ENCODE results near the gene LZTFL1. TPM values are rescaled to one million over a fixed set of nuclear protein-coding genes. Genes with fewer than 3 reads are reported as not detected.

Gene LZTFL1
- total RNA-seq, 1 experiment from 2014 or later, result 21.0 TPM

- TF ChIP-seq, protein P1, sequence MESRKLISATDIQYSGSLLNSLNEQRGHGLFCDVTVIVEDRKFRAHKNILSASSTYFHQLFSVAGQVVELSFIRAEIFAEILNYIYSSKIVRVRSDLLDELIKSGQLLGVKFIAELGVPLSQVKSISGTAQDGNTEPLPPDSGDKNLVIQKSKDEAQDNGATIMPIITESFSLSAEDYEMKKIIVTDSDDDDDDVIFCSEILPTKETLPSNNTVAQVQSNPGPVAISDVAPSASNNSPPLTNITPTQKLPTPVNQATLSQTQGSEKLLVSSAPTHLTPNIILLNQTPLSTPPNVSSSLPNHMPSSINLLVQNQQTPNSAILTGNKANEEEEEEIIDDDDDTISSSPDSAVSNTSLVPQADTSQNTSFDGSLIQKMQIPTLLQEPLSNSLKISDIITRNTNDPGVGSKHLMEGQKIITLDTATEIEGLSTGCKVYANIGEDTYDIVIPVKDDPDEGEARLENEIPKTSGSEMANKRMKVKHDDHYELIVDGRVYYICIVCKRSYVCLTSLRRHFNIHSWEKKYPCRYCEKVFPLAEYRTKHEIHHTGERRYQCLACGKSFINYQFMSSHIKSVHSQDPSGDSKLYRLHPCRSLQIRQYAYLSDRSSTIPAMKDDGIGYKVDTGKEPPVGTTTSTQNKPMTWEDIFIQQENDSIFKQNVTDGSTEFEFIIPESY (IDR thresholded peaks at IDR 0.05; ENCODE audit: extremely low read depth, insufficient replicate concordance, low read length), result no peak
- TF ChIP-seq SP1 (IDR thresholded peaks at IDR 0.05; ENCODE audit: low read depth), result no peak
- no peak for TF ChIP-seq POLR2A (IDR thresholded peaks at IDR 0.05; ENCODE audit: borderline replicate concordance, extremely low read depth, insufficient read depth, insufficient read length)
- TF ChIP-seq CEBPB (IDR thresholded peaks at IDR 0.05; ENCODE audit: low read depth), result no peak
- no peak for TF ChIP-seq TCF7L2 (IDR thresholded peaks at IDR 0.05; ENCODE audit: borderline replicate concordance, extremely low read depth, insufficient read depth, insufficient read length)
Observed at GRCh38 chr3:45807681-45808540, 34.0 kb downstream of the LZTFL1 start (continued).

DNA sequence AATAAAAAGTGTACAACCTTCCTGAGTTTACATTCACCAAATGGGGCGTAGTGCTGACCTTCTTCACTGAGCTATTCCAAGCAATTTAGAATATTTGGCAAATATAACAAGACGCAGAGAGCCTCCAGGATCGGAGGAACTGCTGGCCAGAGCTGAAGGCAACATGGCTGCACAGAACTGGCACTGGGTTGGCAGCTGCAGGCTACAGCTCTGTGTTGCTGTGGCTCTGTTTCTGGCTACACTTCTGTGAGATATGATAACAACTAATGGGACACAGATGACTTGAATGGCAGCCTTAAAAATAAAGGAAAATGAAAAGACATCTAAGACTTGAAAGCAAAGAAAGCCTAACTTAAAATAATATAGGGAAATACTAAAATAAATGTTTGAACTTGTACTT, 34.8 kb downstream of the LZTFL1 start:
- POLR2A ChIA-PET, result no interaction called here
- Histone ChIP-seq H3K4me1 (ENCODE audit: control insufficient read depth in 1 of 2, insufficient read depth in 2 of 2, low read length in 2 of 2) (peaks cover 8% of the 10 kb centered on the region in 2 experiments), H4K20me1 (ENCODE audit: insufficient read depth) (no peaks in the 10 kb centered on the region), H2AFZ (ENCODE audit: low read depth, low read length, poor library complexity, severe bottlenecking) (no peak overlapping the region), H3K27me3 (ENCODE audit: insufficient read depth, low read length) (no peaks in the 10 kb centered on the region), H3K9ac (ENCODE audit: low read length) (no peak overlapping the region), H3K4me2 (ENCODE audit: low read length) (no peak overlapping the region), H3K36me3 (ENCODE audit: control insufficient read depth in 1 of 2, insufficient read depth in 2 of 2, low read length in 2 of 2) (no peaks in the 10 kb centered on the region), H3K9me3 (ENCODE audit: control insufficient read depth in 1 of 2, insufficient read depth in 1 of 2, low read depth in 1 of 2, low read length in 2 of 2) (no peaks in the 10 kb centered on the region), H3K9me2 (ENCODE audit: insufficient read depth) (no peaks in the 10 kb centered on the region), H3K79me2 (ENCODE audit: insufficient read depth, low read length) (no peaks in the 10 kb centered on the region), H3K4me3 (replicated peaks in 1 of 2; ENCODE audit: low read depth in 1 of 2, low read length in 2 of 2) (no peak overlapping the region), H3K27ac (ENCODE audit: low read depth, low read length) (no peak overlapping the region)
- RAD21 ChIA-PET (ENCODE audit: low non-redundant PET in 1 of 2, low total read pairs in 2 of 2, uncharacterized antibody in 2 of 2, unreplicated experiment in 2 of 2), result no interaction called here
- intact Hi-C loops (cut with micrococcal nuclease), result no loop called here
- DNase-seq (ENCODE audit: low read depth, low spot score) (no peak), ATAC-seq (no peak)
- no TSS peak for BruUV-seq (replicated peaks)
- CTCF ChIA-PET, result no interaction called here
- TF ChIP-seq, protein P2, sequence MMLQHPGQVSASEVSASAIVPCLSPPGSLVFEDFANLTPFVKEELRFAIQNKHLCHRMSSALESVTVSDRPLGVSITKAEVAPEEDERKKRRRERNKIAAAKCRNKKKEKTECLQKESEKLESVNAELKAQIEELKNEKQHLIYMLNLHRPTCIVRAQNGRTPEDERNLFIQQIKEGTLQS (IDR thresholded peaks at IDR 0.05), result no peak
- no peak for TF ChIP-seq REST (IDR thresholded peaks at IDR 0.05; ENCODE audit: low read depth)
- TF ChIP-seq SIN3A (IDR thresholded peaks at IDR 0.05; ENCODE audit: low read depth), result no peak
- no peak for TF ChIP-seq ZNF274 (IDR thresholded peaks at IDR 0.05; ENCODE audit: low read depth, low read length)
- no peak for TF ChIP-seq SP1 (IDR thresholded peaks at IDR 0.05; ENCODE audit: low read depth)
- no peak for TF ChIP-seq YY1 (IDR thresholded peaks at IDR 0.05; ENCODE audit: extremely low read depth, insufficient replicate concordance, low read depth, low read length)
- no peak for TF ChIP-seq CTCF (IDR thresholded peaks at IDR 0.05 in 2 of 3, conservative IDR thresholded peaks at IDR 0.05 in 1 of 3; ENCODE audit: borderline replicate concordance in 1 of 3, insufficient read depth in 1 of 3, low read depth in 2 of 3, low read length in 2 of 3)
- no peak for TF ChIP-seq TCF7L2 (IDR thresholded peaks at IDR 0.05; ENCODE audit: borderline replicate concordance, extremely low read depth, insufficient read depth, insufficient read length)
- no peak for TF ChIP-seq RAD21 (IDR thresholded peaks at IDR 0.05; ENCODE audit: low read depth)
- TF ChIP-seq SRF (IDR thresholded peaks at IDR 0.05; ENCODE audit: low read depth), result no peak
- TF ChIP-seq JUND (IDR thresholded peaks at IDR 0.05), result no peak
- TF ChIP-seq ZFX (IDR thresholded peaks at IDR 0.05), result no peak
- TF ChIP-seq POLR2AphosphoS5 (IDR thresholded peaks at IDR 0.05; ENCODE audit: low read depth, low read length), result no peak
- TF ChIP-seq EZH2phosphoT487 (IDR thresholded peaks at IDR 0.05; ENCODE audit: borderline replicate concordance), result no peak
